Measurements from ENCODE around the gene CBX3.

- TF ChIP-seq CTCF (IDR thresholded peaks at IDR 0.05; ENCODE audit: insufficient read depth, low read length, poor library complexity, severe bottlenecking), result no peak
- TF ChIP-seq EZH2phosphoT487 (conservative IDR thresholded peaks at IDR 0.05; ENCODE audit: low read length), result no peak
These were observed 11.1 kb upstream of the CBX3 start for GRCh38 chr7:26190417-26190869.

Measured in SU-DHL-6 (cell line).